HepG2 (cell line): ENCODE measurements around the gene FIBP.

Experiments used
- EP300 ChIP-seq, 3 experiments: sonication (generic) in 1 of 3; formaldehyde crosslinking in 1 of 3; IDR thresholded peaks; 2 replicates each; pipeline versions ENCODE4 v1.5.1 to v1.6.1; 2011 to 2020; ENCODE audit warnings: low read depth in 2 of 3, low read length in 2 of 3, borderline replicate concordance in 1 of 3, improper control_type of control experiment in 1 of 3, mild to moderate bottlenecking in 1 of 3, missing genetic modification reagents in 1 of 3, moderate library complexity in 1 of 3
- TAF1 ChIP-seq: sonication (generic); formaldehyde crosslinking; IDR thresholded peaks from 2 replicates; pipeline ENCODE4 v1.4.0; 2020; ENCODE audit warnings: missing genetic modification reagents
- TRIM24 ChIP-seq: sonication (generic); formaldehyde crosslinking; IDR thresholded peaks from 2 replicates; pipeline ENCODE4 v1.8.0; 2022; ENCODE audit warnings: mild to moderate bottlenecking, missing genetic modification reagents
- XRCC5 ChIP-seq: fragments of 200-400 bp; formaldehyde crosslinking; optimal IDR thresholded peaks from 2 replicates; pipeline ENCODE3; 2017; ENCODE audit warnings: mild to moderate bottlenecking, low read length
- ZNF724P ChIP-seq: sonication (generic); formaldehyde crosslinking; IDR thresholded peaks from 2 replicates; pipeline ENCODE4 v1.8.0; 2022; ENCODE audit warnings: missing genetic modification reagents, borderline replicate concordance

GRCh38 chr11:65860278-65861164 lies 27.8 kb downstream of the FIBP start, which contains the start of gene MUS81:
- TF ChIP-seq EP300 (IDR thresholded peaks at IDR 0.05; ENCODE audit: low read depth in 2 of 2, low read length in 2 of 2) (peak in 1 of 2 experiments; percentile 17; a peak in 1 of 4 replicates), EP300 (CRISPR knock-in tag; IDR thresholded peaks at IDR 0.05; ENCODE audit: borderline replicate concordance) (no peak), TRIM24 (CRISPR knock-in tag) (no peak), ZNF724P (CRISPR knock-in tag) (0 out of 2 replicates have a peak, but pooled peaks have one; percentile 32), XRCC5 (peak; percentile 95), TAF1 (CRISPR knock-in tag) (peak; percentile 75)
